ENCODE data around the gene VASP.

GRCh38 chr19:45547211-45547770, 40.0 kb downstream of the VASP start:
- TF ChIP-seq CTCF (IDR thresholded peaks at IDR 0.05) (no peak), POLR2A (IDR thresholded peaks at IDR 0.05) (no peak)

Data from vagina (tissue), 2 donors.